Nephron (organoid): ENCODE measurements around the gene DSN1.

Experiments
- H3K27ac Mint-ChIP-seq, 3 experiments: 2 replicates each; pipeline ENCODE4 v1.8.0; 2020; ENCODE audit warnings: mixed read lengths in 3 of 3, mild to moderate bottlenecking in 2 of 3, moderate library complexity in 1 of 3
- H3K27me3 Mint-ChIP-seq: 2 replicates; pipeline ENCODE4 v1.8.0; 2021; ENCODE audit warnings: low read depth, mild to moderate bottlenecking, moderate library complexity, mixed read lengths
- H3K36me3 Mint-ChIP-seq: 2 replicates; pipeline ENCODE4 v1.8.0; 2020; ENCODE audit warnings: low read depth, mixed read lengths
- H3K4me1 Mint-ChIP-seq: 2 replicates; pipeline ENCODE4 v1.8.0; 2020; ENCODE audit warnings: mixed read lengths
- H3K4me3 Mint-ChIP-seq, 3 experiments: 2 replicates each; pipeline ENCODE4 v1.8.0; 2020; ENCODE audit warnings: mild to moderate bottlenecking in 3 of 3, mixed read lengths in 3 of 3, moderate library complexity in 2 of 3
- H3K9me3 Mint-ChIP-seq: 2 replicates; pipeline ENCODE4 v1.8.0; 2020; ENCODE audit warnings: mixed read lengths
- TF ChIP-seq, protein P1 (sequence below), 3 experiments: fragments of 200-600 bp; sonication (generic); IDR thresholded peaks; one replicate each; pipeline ENCODE4 v1.5.0; 2021; ENCODE audit warnings: antibody characterized with exemption in 3 of 3; ENCODE audit not compliant: unreplicated experiment in 3 of 3

DSN1 gene

GRCh38 chr20:36785308-36785707 lies 11.7 kb upstream of the DSN1 start:
- no peaks in the 10 kb centered on the region for H3K4me1 Mint-ChIP-seq
- no peak overlapping the region for H3K27ac Mint-ChIP-seq
- H3K27me3 Mint-ChIP-seq = no peaks in the 10 kb centered on the region
- TF ChIP-seq, protein P1, sequence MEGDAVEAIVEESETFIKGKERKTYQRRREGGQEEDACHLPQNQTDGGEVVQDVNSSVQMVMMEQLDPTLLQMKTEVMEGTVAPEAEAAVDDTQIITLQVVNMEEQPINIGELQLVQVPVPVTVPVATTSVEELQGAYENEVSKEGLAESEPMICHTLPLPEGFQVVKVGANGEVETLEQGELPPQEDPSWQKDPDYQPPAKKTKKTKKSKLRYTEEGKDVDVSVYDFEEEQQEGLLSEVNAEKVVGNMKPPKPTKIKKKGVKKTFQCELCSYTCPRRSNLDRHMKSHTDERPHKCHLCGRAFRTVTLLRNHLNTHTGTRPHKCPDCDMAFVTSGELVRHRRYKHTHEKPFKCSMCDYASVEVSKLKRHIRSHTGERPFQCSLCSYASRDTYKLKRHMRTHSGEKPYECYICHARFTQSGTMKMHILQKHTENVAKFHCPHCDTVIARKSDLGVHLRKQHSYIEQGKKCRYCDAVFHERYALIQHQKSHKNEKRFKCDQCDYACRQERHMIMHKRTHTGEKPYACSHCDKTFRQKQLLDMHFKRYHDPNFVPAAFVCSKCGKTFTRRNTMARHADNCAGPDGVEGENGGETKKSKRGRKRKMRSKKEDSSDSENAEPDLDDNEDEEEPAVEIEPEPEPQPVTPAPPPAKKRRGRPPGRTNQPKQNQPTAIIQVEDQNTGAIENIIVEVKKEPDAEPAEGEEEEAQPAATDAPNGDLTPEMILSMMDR (IDR thresholded peaks at IDR 0.05; ENCODE audit: unreplicated experiment in 3 of 3) = no peak
- H3K9me3 Mint-ChIP-seq = no peaks in the 10 kb centered on the region
- peaks cover 45% of the 10 kb centered on the region for H3K36me3 Mint-ChIP-seq
- H3K4me3 Mint-ChIP-seq = no peak overlapping the region

GRCh38 chr20:36784900-36785299 lies 11.3 kb upstream of the DSN1 start:
- Mint-ChIP-seq H3K36me3 (peaks cover 48% of the 10 kb centered on the region), H3K4me1 (no peaks in the 10 kb centered on the region), H3K27me3 (no peaks in the 10 kb centered on the region), H3K4me3 (no peak overlapping the region), H3K27ac (no peak overlapping the region), H3K9me3 (no peaks in the 10 kb centered on the region)
- TF ChIP-seq, protein P1 (IDR thresholded peaks at IDR 0.05; ENCODE audit: unreplicated experiment in 3 of 3) = no peak

DNA sequence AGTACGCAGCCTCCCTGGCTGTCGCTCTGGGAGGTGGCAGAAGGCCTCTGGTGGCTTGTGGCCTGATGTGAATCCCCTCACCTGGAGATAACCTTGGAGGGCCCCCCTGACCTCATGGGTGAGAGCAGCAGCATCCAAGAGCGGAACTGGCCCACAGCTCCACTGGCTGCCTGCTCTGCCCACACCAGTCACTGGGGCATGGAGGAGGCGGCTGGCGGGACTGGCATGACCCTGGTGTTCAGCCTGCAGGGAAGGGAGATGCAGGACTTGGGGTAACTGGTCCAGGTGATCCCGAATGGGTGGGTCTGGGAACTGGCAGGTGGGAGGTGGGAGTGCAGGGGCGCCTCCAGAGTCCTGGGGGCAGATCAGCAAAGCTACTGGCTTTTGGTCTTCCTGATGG lies 10.6 kb upstream of the DSN1 start:
- Mint-ChIP-seq H3K9me3 (no peaks in the 10 kb centered on the region), H3K4me3 (no peak overlapping the region), H3K36me3 (peaks cover 49% of the 10 kb centered on the region), H3K27ac (no peak overlapping the region), H3K4me1 (peaks cover under 1% of the 10 kb centered on the region), H3K27me3 (no peaks in the 10 kb centered on the region)
- TF ChIP-seq, protein P1 (IDR thresholded peaks at IDR 0.05; ENCODE audit: unreplicated experiment in 3 of 3) = no peak

DNA sequence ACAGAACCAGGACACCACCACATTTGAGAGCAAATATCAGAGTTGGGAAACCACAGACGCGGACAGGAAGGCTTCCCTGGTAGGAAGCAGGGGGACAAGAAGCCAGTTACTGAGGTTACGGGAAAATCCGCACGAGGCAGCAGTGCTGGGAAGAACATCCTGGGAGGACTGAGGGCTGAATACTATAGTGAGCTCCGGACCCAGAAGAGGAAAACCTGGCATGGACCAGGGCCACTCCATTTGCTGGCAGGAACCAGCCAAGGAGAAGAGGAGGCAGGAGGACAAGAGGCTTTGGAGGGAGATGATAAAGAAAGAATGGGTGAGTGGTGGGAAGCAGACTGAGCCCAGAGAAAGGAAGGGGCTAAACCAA lies 6.1 kb upstream of the DSN1 start:
- Mint-ChIP-seq H3K27ac (peak overlapping the region in 1 of 3 experiments; percentile 1), H3K4me3 (no peak overlapping the region), H3K4me1 (peaks cover 31% of the 10 kb centered on the region), H3K36me3 (peaks cover 28% of the 10 kb centered on the region), H3K27me3 (no peaks in the 10 kb centered on the region), H3K9me3 (no peaks in the 10 kb centered on the region)
- TF ChIP-seq, protein P1 (IDR thresholded peaks at IDR 0.05; ENCODE audit: unreplicated experiment in 3 of 3) = no peak

- peaks cover 31% of the 10 kb centered on the region for H3K4me1 Mint-ChIP-seq
Observed at GRCh38 chr20:36778831-36779655, 5.5 kb upstream of the DSN1 start.

More at GRCh38 chr20:36778831-36779655, 5.5 kb upstream of the DSN1 start:
- Mint-ChIP-seq H3K4me3 (no peak overlapping the region), H3K36me3 (peaks cover 22% of the 10 kb centered on the region), H3K27ac (peak overlapping the region in 1 of 3 experiments; percentile 86), H3K27me3 (no peaks in the 10 kb centered on the region), H3K9me3 (no peaks in the 10 kb centered on the region)
- TF ChIP-seq, protein P1 (IDR thresholded peaks at IDR 0.05; ENCODE audit: unreplicated experiment in 3 of 3) = no peak
